ENCODE data around the gene FOXP1.

The FOXP1 gene

GRCh38 chr3:70926835-70927234 lies 656.7 kb downstream of the FOXP1 start:
- FAIRE-seq: no peak

- FAIRE-seq: no peak
Measured at GRCh38 chr3:70919661-70920060, 663.9 kb downstream of the FOXP1 start.

- FAIRE-seq: no peak
Measured at GRCh38 chr3:70919091-70919490, 664.4 kb downstream of the FOXP1 start.

- FAIRE-seq: no peak
Measured at GRCh38 chr3:70916375-70917055, 667.0 kb downstream of the FOXP1 start.

GRCh38 chr3:70914862-70915261 lies 668.7 kb downstream of the FOXP1 start:
- no peak for FAIRE-seq

GRCh38 chr3:70911719-70912118 lies 671.8 kb downstream of the FOXP1 start:
- no peak for FAIRE-seq

GRCh38 chr3:70905491-70905890 lies 678.0 kb downstream of the FOXP1 start:
- no peak for FAIRE-seq

Measured in A204.1 (cell line).